ENCODE results near the gene EPB41L2. TPM values are rescaled to one million over a fixed set of nuclear protein-coding genes. Genes with fewer than 3 reads are reported as not detected.

EPB41L2 gene
- total RNA-seq, 2 donors from 2014 or later: 99.6 to 110 TPM

GRCh38 chr6:130829333-130829910 lies 233.6 kb downstream of the EPB41L2 start:
- no peaks in the 10 kb centered on the region for H3K4me1 ChIP-seq (ENCODE audit: control insufficient read depth in 1 of 2, low read depth in 2 of 2)
- DNase-seq (ENCODE audit: low spot score) (no peak), ATAC-seq (ENCODE audit: insufficient number of reproducible peaks, low FRiP score, low read depth) (no peak)
- H3K27ac ChIP-seq: no peak overlapping the region
- no peak overlapping the region for H3K4me3 ChIP-seq
- no peaks in the 10 kb centered on the region for H3K9me3 ChIP-seq
- no peaks in the 10 kb centered on the region for H3K27me3 ChIP-seq (replicated peaks; ENCODE audit: insufficient read depth)
- no peaks in the 10 kb centered on the region for H3K36me3 ChIP-seq
- no peak for TF ChIP-seq CTCF (IDR thresholded peaks at IDR 0.05)

GRCh38 chr6:130827247-130828149 lies 235.5 kb downstream of the EPB41L2 start, which contains the start of gene SMLR1:
Gene SMLR1 (plus strand): TSS chr6:130827406. CDS start chr6:130827414, 8 bp downstream.
- DNase-seq (ENCODE audit: low spot score) (no peak), ATAC-seq (ENCODE audit: insufficient number of reproducible peaks, low FRiP score, low read depth) (no peak)
- no peak within 1 kb of the TSS for H3K4me3 ChIP-seq
- no peaks in the 10 kb centered on the region for H3K36me3 ChIP-seq
- no peaks in the 10 kb centered on the region for H3K9me3 ChIP-seq
- TF ChIP-seq CTCF (IDR thresholded peaks at IDR 0.05): no peak
- no peak within 1 kb of the TSS for H3K27ac ChIP-seq
- no peaks in the 10 kb centered on the region for H3K27me3 ChIP-seq (replicated peaks; ENCODE audit: insufficient read depth)
- H3K4me1 ChIP-seq (ENCODE audit: control insufficient read depth in 1 of 2, low read depth in 2 of 2): no peaks in the 10 kb centered on the region

- no peak for TF ChIP-seq CTCF (IDR thresholded peaks at IDR 0.05)
- DNase-seq (ENCODE audit: low spot score): no peak
- Histone ChIP-seq H3K27ac (no peak overlapping the region), H3K9me3 (no peaks in the 10 kb centered on the region), H3K4me1 (ENCODE audit: control insufficient read depth in 1 of 2, low read depth in 2 of 2) (no peaks in the 10 kb centered on the region), H3K27me3 (replicated peaks; ENCODE audit: insufficient read depth) (no peaks in the 10 kb centered on the region), H3K36me3 (no peaks in the 10 kb centered on the region), H3K4me3 (no peak overlapping the region)
- no peak for ATAC-seq (ENCODE audit: insufficient number of reproducible peaks, low FRiP score, low read depth)
Observed at GRCh38 chr6:130826442-130827246, 236.4 kb downstream of the EPB41L2 start.

GRCh38 chr6:130825772-130826441 lies 237.1 kb downstream of the EPB41L2 start:
- H3K27me3 ChIP-seq (replicated peaks; ENCODE audit: insufficient read depth): no peaks in the 10 kb centered on the region
- DNase-seq (ENCODE audit: low spot score): no peak

More at GRCh38 chr6:130825772-130826441, 237.1 kb downstream of the EPB41L2 start:
- Histone ChIP-seq H3K4me3 (no peak overlapping the region), H3K27ac (no peak overlapping the region), H3K9me3 (no peaks in the 10 kb centered on the region), H3K4me1 (ENCODE audit: control insufficient read depth in 1 of 2, low read depth in 2 of 2) (no peaks in the 10 kb centered on the region), H3K36me3 (no peaks in the 10 kb centered on the region)
- no peak for TF ChIP-seq CTCF (IDR thresholded peaks at IDR 0.05)
- ATAC-seq (ENCODE audit: insufficient number of reproducible peaks, low FRiP score, low read depth): no peak
